Ectodermal cell (in vitro differentiated cells): ENCODE measurements around the gene WIPF2.

Experiments used
- H3K27ac ChIP-seq: 2 replicates; pipeline ENCODE4 v1.7.0; 2013; ENCODE audit warnings: mild to moderate bottlenecking, low read depth, low read length; ENCODE audit not compliant: insufficient read depth, poor library complexity, severe bottlenecking
- H3K27me3 ChIP-seq: 2 replicates; pipeline ENCODE4 v1.7.0; 2013; ENCODE audit warnings: mild to moderate bottlenecking, low read length; ENCODE audit not compliant: insufficient read depth, control insufficient read depth, poor library complexity, severe bottlenecking
- H3K36me3 ChIP-seq: one replicate; pipeline ENCODE4 v1.7.0; 2013; ENCODE audit warnings: low read length; ENCODE audit not compliant: control insufficient read depth, insufficient read depth
- H3K4me1 ChIP-seq: one replicate; pipeline ENCODE4 v1.7.0; 2013; ENCODE audit warnings: low read length; ENCODE audit not compliant: control insufficient read depth, insufficient read depth
- H3K4me3 ChIP-seq: 2 replicates; pipeline ENCODE4 v1.7.0; 2013; ENCODE audit warnings: low read depth, low read length, control low read depth; ENCODE audit not compliant: insufficient read depth
- H3K9me3 ChIP-seq: 2 replicates; pipeline ENCODE4 v1.7.0; 2013; ENCODE audit warnings: mild to moderate bottlenecking, low read length, moderate library complexity; ENCODE audit not compliant: control insufficient read depth
- WGBS, 2 experiments: methylation state at CpG; one replicate each; pipeline ENCODE4 v1.1.7; 2013; ENCODE audit warnings: missing lambda C conversion rate in 2 of 2; 5-methylcytosine and 5-hydroxymethylcytosine counted together

Gene WIPF2

DNA sequence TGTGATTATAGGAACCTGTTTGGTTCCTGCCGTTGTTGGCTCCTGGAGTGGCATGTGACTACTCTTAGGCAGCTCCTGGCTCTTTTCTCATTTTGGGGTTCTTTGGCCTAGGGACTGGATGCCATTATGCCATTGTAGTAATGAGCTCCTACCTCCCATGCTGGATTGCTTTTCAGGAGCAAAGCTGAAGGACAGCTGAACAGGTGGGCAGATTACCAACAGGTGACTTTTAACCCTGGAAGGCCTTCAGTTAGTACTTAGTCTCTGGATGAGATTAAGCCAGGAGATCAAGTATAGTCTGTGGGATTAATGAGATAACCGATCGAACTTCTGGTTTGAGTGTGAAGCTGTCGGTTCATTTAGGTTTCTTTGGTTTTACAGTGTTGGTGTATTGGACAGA, 25.2 kb downstream of the WIPF2 start:
- no peaks in the 10 kb centered on the region for H3K36me3 ChIP-seq
- WGBS, 2 experiments, result 86 to 98% methylated on average over 4 of the region's 4 CpGs
- H3K4me1 ChIP-seq, result no peaks in the 10 kb centered on the region
- no peak overlapping the region for H3K27ac ChIP-seq
- H3K27me3 ChIP-seq, result no peaks in the 10 kb centered on the region
- no peak overlapping the region for H3K4me3 ChIP-seq
- no peaks in the 10 kb centered on the region for H3K9me3 ChIP-seq

DNA sequence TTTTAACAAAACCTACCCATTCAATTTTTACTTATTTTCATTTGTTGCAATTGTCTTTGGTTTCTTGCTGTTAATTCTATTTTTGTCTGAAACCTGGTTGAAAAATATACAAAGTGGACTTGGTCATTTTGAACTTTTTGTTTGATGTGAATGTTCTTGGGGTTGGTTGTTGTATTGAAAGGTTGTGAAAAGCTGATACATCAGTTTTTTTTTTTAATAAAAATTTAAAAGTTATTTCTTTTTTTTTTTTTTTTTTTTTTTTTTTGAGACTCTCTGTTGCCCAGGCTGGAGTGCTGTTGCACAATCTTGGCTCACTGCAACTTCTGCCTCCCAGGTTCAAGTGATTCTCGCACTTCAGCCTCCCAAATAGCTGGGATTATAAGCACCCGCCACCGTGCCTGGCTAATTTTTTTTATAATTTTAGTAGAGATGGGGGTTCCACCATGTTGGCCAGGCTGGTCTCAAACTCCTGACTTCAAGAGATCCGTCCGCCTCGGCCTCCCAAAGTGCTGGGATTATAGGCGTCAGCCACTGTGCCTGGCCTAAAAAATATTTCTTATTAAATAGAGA, 28.9 kb downstream of the WIPF2 start:
- Histone ChIP-seq H3K36me3 (no peaks in the 10 kb centered on the region), H3K4me1 (no peaks in the 10 kb centered on the region), H3K27ac (no peak overlapping the region), H3K4me3 (no peak overlapping the region), H3K27me3 (no peaks in the 10 kb centered on the region), H3K9me3 (no peaks in the 10 kb centered on the region)
- 88 to 90% methylated on average over 7 of the region's 7 CpGs for WGBS, 2 experiments

DNA sequence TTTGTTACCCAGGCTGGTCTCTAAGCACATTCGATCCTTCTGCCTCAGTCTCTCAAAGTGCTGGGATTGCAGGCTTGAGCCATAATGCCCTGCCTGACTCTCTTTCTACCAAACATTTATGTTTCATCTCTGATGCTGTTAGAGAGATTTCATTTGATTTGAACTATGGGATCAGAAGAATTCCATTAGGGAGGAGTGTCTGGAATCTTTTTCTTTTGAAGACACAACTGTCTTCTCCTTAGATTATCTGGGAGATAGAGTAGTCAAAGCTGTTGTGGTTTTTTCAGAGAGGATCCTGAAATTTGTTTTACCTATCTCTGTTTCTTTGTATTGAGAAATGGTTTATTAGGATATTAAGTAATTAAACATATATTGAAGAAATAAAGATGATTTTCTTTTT, 29.4 kb downstream of the WIPF2 start:
- H3K36me3 ChIP-seq, result no peaks in the 10 kb centered on the region
- 93 to 95% methylated on average over 1 of the region's 1 CpG for WGBS, 2 experiments
- no peak overlapping the region for H3K4me3 ChIP-seq
- no peaks in the 10 kb centered on the region for H3K27me3 ChIP-seq
- no peaks in the 10 kb centered on the region for H3K9me3 ChIP-seq
- H3K27ac ChIP-seq, result no peak overlapping the region
- H3K4me1 ChIP-seq, result no peaks in the 10 kb centered on the region

DNA sequence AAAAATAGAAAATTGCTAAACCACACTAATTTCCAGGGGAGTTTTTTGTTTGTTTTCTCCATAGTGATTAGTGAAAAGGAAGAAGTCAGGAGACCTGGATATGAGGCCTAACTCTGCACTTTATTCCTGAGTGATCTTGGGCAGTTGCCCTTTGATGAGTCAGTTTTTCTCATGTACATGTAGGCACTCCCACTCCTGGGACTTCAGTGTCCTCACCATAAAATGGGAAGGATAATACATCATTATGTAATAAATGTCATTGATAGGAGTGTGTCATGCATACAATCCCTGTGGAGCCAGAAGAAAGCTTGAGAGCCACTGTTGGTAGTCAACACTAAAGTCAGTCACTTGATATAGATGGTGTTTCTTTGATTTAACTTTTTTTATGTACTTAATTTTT, 32.5 kb downstream of the WIPF2 start:
- Histone ChIP-seq H3K36me3 (no peaks in the 10 kb centered on the region), H3K27me3 (no peaks in the 10 kb centered on the region), H3K4me3 (no peak overlapping the region), H3K4me1 (no peaks in the 10 kb centered on the region), H3K9me3 (no peaks in the 10 kb centered on the region), H3K27ac (no peak overlapping the region)

DNA sequence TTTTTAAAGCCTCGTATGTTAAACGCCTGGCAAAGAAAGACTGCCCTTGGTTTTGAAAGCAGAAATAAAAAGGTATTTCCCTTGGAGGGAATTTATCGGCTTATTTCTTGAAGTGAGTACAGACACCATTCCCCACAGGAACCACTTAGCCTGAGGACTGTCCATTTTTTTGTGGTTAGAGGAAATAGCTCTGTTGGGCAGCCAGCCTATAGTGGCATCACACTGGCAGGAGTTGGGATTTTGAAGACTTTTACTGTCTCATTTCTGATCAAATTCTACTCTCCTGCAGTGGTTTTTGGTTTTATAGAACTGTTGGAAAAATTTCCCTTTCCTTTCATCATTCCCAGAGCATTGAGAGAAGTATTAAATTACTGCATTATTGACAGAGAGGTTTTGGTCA, 34.5 kb downstream of the WIPF2 start:
- no peaks in the 10 kb centered on the region for H3K9me3 ChIP-seq
- no peak overlapping the region for H3K27ac ChIP-seq
- H3K4me3 ChIP-seq, result no peak overlapping the region
- H3K27me3 ChIP-seq, result no peaks in the 10 kb centered on the region
- H3K36me3 ChIP-seq, result no peaks in the 10 kb centered on the region
- WGBS, 2 experiments, result 94 to 97% methylated on average over 3 of the region's 3 CpGs
- no peaks in the 10 kb centered on the region for H3K4me1 ChIP-seq

DNA sequence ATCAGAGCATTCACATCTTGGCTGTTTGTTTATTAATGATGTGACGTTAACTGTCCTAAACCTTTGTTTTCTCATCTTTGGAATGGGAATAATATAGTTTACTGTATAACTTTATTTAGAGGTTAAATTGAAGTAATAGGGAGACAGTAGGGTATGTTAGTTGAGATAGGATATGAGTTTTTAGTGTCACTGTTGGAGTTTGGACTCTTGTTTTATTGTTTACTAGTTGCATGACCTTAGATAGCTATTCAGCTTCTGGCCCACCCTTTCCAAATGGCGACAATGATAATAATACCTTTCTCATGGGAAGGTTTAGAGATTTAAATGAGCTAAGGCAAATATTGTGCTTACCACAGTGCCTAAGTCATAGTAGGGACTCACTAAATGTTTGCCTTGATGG, 40.4 kb downstream of the WIPF2 start:
- WGBS, 2 experiments, result 93 to 97% methylated on average over 2 of the region's 2 CpGs
- Histone ChIP-seq H3K9me3 (no peaks in the 10 kb centered on the region), H3K4me3 (no peak overlapping the region), H3K27ac (no peak overlapping the region), H3K36me3 (peaks cover 19% of the 10 kb centered on the region), H3K4me1 (no peaks in the 10 kb centered on the region), H3K27me3 (no peaks in the 10 kb centered on the region)

DNA sequence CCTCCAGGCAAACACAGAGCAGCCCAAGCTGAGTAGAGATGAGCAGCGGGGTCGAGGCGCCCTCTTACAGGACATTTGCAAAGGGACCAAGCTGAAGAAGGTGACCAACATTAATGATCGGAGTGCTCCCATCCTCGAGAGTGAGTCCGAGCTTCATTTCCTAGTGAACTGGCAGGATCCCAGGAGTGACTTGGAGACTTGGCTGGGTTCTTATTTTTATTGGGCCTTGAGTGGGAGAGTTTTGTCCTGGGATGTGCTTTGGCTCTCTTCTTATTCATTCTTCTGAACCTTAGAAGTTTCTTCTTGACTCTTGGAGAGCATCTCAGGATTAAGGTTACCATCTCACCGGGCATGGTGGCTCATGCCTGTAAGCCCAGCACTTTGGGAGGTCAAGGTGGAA, 41.4 kb downstream of the WIPF2 start:
- no peaks in the 10 kb centered on the region for H3K4me1 ChIP-seq
- H3K36me3 ChIP-seq, result peaks cover 26% of the 10 kb centered on the region
- 96% methylated on average over 7 of the region's 7 CpGs for WGBS, 2 experiments

DNA sequence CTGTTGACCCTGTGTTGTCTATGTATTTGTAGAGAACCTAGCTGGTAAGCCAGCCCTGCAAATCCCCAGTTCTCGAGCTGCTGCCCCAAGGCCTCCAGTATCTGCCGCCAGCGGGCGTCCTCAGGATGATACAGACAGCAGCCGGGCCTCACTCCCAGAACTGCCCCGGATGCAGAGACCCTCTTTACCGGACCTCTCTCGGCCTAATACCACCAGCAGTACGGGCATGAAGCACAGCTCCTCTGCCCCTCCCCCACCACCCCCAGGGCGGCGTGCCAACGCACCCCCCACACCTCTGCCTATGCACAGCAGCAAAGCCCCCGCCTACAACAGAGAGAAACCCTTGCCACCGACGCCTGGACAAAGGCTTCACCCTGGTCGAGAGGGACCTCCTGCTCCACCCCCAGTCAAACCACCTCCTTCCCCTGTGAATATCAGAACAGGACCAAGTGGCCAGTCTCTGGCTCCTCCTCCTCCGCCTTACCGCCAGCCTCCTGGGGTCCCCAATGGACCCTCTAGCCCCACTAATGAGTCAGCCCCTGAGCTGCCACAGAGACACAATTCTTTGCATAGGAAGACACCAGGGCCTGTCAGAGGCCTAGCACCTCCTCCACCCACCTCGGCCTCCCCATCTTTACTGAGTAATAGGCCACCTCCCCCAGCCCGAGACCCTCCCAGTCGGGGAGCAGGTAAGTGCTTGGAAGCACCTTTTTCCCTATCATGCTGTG, 45.5 kb downstream of the WIPF2 start:
- Histone ChIP-seq H3K9me3 (no peaks in the 10 kb centered on the region), H3K27me3 (no peaks in the 10 kb centered on the region), H3K4me1 (no peaks in the 10 kb centered on the region), H3K27ac (no peak overlapping the region), H3K4me3 (no peak overlapping the region), H3K36me3 (peaks cover 26% of the 10 kb centered on the region)
- 79 to 83% methylated on average over 21 of the region's 21 CpGs for WGBS, 2 experiments

More for the DNA sequence above, 41.4 kb downstream of the WIPF2 start:
- no peaks in the 10 kb centered on the region for H3K27me3 ChIP-seq
- H3K9me3 ChIP-seq, result no peaks in the 10 kb centered on the region
- no peak overlapping the region for H3K27ac ChIP-seq
- H3K4me3 ChIP-seq, result no peak overlapping the region

DNA sequence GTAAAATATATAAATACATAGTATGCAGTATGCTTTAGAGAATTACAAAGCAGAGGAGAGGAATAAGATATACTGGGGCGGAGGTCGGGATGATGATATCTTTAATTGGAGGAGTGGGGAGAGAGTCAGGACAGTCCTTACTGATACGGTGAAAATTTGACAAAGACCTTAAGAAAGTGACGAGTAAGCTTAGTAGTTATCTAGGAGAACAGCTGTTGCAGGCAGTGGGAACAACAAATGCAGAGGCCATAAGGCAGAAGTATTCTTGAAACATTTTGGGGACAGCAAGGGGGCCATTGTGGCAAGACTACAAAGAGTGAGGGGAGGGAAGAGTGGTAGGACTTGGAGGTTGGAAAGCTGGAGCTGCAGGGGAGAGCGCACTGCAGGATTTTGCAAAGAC, 46.2 kb downstream of the WIPF2 start:
- peaks cover 25% of the 10 kb centered on the region for H3K36me3 ChIP-seq
- no peaks in the 10 kb centered on the region for H3K9me3 ChIP-seq
- 94 to 96% methylated on average over 5 of the region's 5 CpGs for WGBS, 2 experiments
- no peaks in the 10 kb centered on the region for H3K27me3 ChIP-seq
- no peak overlapping the region for H3K27ac ChIP-seq
- no peaks in the 10 kb centered on the region for H3K4me1 ChIP-seq
- H3K4me3 ChIP-seq, result no peak overlapping the region

DNA sequence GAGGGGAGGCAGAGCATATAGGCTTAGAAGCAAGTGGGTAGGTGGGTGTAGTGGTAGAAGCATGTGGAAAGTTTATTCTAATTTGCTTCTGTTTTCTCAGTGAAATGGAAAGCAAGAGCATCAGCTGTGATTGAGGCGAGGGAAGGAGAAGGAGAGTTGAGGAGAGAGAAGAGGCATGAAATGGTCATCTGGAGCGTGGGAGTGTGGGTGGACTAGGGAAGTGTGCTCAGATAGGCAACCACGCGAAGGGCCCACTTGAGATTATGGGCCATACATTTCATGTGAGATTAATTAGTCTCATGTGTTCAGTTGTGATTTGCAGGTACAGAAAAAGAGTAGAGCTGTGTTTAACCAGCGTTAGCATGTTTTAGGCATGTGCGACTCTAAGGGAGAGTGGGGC, 47.8 kb downstream of the WIPF2 start:
- H3K36me3 ChIP-seq, result peaks cover 17% of the 10 kb centered on the region
- no peaks in the 10 kb centered on the region for H3K27me3 ChIP-seq
- H3K9me3 ChIP-seq, result no peaks in the 10 kb centered on the region
- H3K4me3 ChIP-seq, result no peak overlapping the region
- H3K27ac ChIP-seq, result no peak overlapping the region
- WGBS, 2 experiments, result 97 to 98% methylated on average over 6 of the region's 6 CpGs
- no peaks in the 10 kb centered on the region for H3K4me1 ChIP-seq
